RWPE2 (cell line): Measurements from ENCODE around the gene DRAP1.

Experiments
- ATAC-seq: fragments of 200-7000 bp; cut with Tn5 transposase; 3 replicates; pipeline ENCODE4 v1.9.1; 2021; ENCODE audit warnings: low read depth
- DNase-seq: peaks from one replicate; pipeline ENCODE4 v3.0.0-alpha.2; 2020; ENCODE audit warnings: low spot score
- H3K27ac ChIP-seq: fragments of 450-650 bp; 2 replicates; pipeline ENCODE4 v1.5.1; 2017; ENCODE audit warnings: mild to moderate bottlenecking; ENCODE audit not compliant: poor library complexity, severe bottlenecking
- H3K27me3 ChIP-seq: fragments of 250-450 bp; sonication (Bioruptor Pico); 2 replicates; pipeline ENCODE4 v1.5.1; 2021; ENCODE audit warnings: mild to moderate bottlenecking, moderate library complexity; ENCODE audit not compliant: insufficient read depth, poor library complexity, severe bottlenecking
- H3K36me3 ChIP-seq: fragments of 250-450 bp; sonication (Bioruptor Pico); 2 replicates; pipeline ENCODE4 v1.5.1; 2020; ENCODE audit warnings: low read depth, mild to moderate bottlenecking, moderate library complexity
- H3K4me1 ChIP-seq: fragments of 250-450 bp; sonication (Bioruptor Pico); 2 replicates; pipeline ENCODE4 v1.5.1; 2021; ENCODE audit warnings: mild to moderate bottlenecking, moderate library complexity; ENCODE audit not compliant: insufficient read depth, poor library complexity, severe bottlenecking
- H3K4me3 ChIP-seq: fragments of 250-450 bp; sonication (Bioruptor Pico); 2 replicates; pipeline ENCODE4 v1.5.1; 2021; ENCODE audit warnings: mild to moderate bottlenecking, moderate library complexity; ENCODE audit not compliant: severe bottlenecking
- H3K9me3 ChIP-seq: fragments of 250-450 bp; sonication (Bioruptor Pico); 2 replicates; pipeline ENCODE4 v1.5.1; 2021; ENCODE audit warnings: mild to moderate bottlenecking, moderate library complexity; ENCODE audit not compliant: severe bottlenecking
- CTCF ChIP-seq: fragments of 450-650 bp; IDR thresholded peaks from one replicate; pipeline ENCODE4 v1.5.1; 2017; ENCODE audit warnings: mild to moderate bottlenecking, moderate library complexity; ENCODE audit not compliant: poor library complexity, severe bottlenecking

DRAP1 gene

GRCh38 chr11:65941720-65942310 is 22.6 kb downstream of the DRAP1 start:
- H3K4me1 ChIP-seq = peaks cover 6% of the 10 kb centered on the region
- no peak overlapping the region for H3K27ac ChIP-seq
- no peak for ATAC-seq
- H3K4me3 ChIP-seq = no peak overlapping the region
- DNase-seq = no peak
- no peaks in the 10 kb centered on the region for H3K27me3 ChIP-seq
- H3K9me3 ChIP-seq = no peaks in the 10 kb centered on the region
- no peak for TF ChIP-seq CTCF
- no peaks in the 10 kb centered on the region for H3K36me3 ChIP-seq

GRCh38 chr11:65942531-65942930 is 23.3 kb downstream of the DRAP1 start:
- Histone ChIP-seq H3K27me3 (no peaks in the 10 kb centered on the region), H3K36me3 (no peaks in the 10 kb centered on the region), H3K9me3 (no peaks in the 10 kb centered on the region), H3K4me1 (peaks cover 6% of the 10 kb centered on the region), H3K27ac (no peak overlapping the region), H3K4me3 (no peak overlapping the region)
- no peak for TF ChIP-seq CTCF
- ATAC-seq (no peak), DNase-seq (no peak)

GRCh38 chr11:65944191-65944590 is 25.0 kb downstream of the DRAP1 start:
- no peak for TF ChIP-seq CTCF
- ATAC-seq (no peak), DNase-seq (no peak)
- Histone ChIP-seq H3K4me3 (no peak overlapping the region), H3K27me3 (no peaks in the 10 kb centered on the region), H3K9me3 (no peaks in the 10 kb centered on the region), H3K4me1 (peaks cover 6% of the 10 kb centered on the region), H3K27ac (no peak overlapping the region), H3K36me3 (no peaks in the 10 kb centered on the region)

- Histone ChIP-seq H3K27me3 (no peaks in the 10 kb centered on the region), H3K4me3 (no peak overlapping the region), H3K9me3 (no peaks in the 10 kb centered on the region), H3K27ac (no peak overlapping the region), H3K36me3 (no peaks in the 10 kb centered on the region), H3K4me1 (peaks cover 6% of the 10 kb centered on the region)
- ATAC-seq (no peak), DNase-seq (no peak)
- TF ChIP-seq CTCF = no peak
Measured at GRCh38 chr11:65944767-65945166, 25.5 kb downstream of the DRAP1 start.

GRCh38 chr11:65945430-65945911 is 26.2 kb downstream of the DRAP1 start, which contains the start of gene TSGA10IP:
Gene TSGA10IP, plus strand, starts transcription at chr11:65945480. Its CDS starts 196 bp downstream, at chr11:65945676.
- DNase-seq (no peak), ATAC-seq (no peak)
- Histone ChIP-seq H3K4me1 (peaks cover 6% of the 10 kb centered on the region), H3K27ac (no peak within 1 kb of the TSS), H3K9me3 (no peaks in the 10 kb centered on the region), H3K4me3 (no peak within 1 kb of the TSS), H3K36me3 (no peaks in the 10 kb centered on the region), H3K27me3 (no peaks in the 10 kb centered on the region)
- no peak for TF ChIP-seq CTCF
